ENCODE measurements around the gene PTGDR2.

PTGDR2 gene

GRCh38 chr11:60867871-60868681, 12.3 kb upstream of the PTGDR2 start:
- Histone ChIP-seq H3K4me3 (ENCODE audit: insufficient read depth, low read depth, low read length, poor library complexity, severe bottlenecking) (no peak overlapping the region), H3K9me3 (ENCODE audit: control insufficient read depth, low read length) (no peaks in the 10 kb centered on the region), H3K27me3 (replicated peaks; ENCODE audit: control insufficient read depth, insufficient read depth, low read length, poor library complexity, severe bottlenecking) (no peaks in the 10 kb centered on the region), H3K27ac (ENCODE audit: insufficient read depth, low read length, poor library complexity, severe bottlenecking) (no peak overlapping the region), H3K4me1 (ENCODE audit: control insufficient read depth, insufficient read depth, low read length, poor library complexity, severe bottlenecking) (no peaks in the 10 kb centered on the region), H3K36me3 (ENCODE audit: control insufficient read depth, insufficient read depth, low read length) (no peaks in the 10 kb centered on the region)
- DNase-seq: no peak

- no peak within 1 kb of the TSS for H3K4me3 ChIP-seq (ENCODE audit: insufficient read depth, low read depth, low read length, poor library complexity, severe bottlenecking)
- DNase-seq: no peak
Measured at GRCh38 chr11:60866911-60867870, 11.4 kb upstream of the PTGDR2 start, which contains the start of gene ZP1. Gene ZP1, plus strand, starts transcription at chr11:60867542. Its CDS starts 20 bp downstream, at chr11:60867562.

DNA sequence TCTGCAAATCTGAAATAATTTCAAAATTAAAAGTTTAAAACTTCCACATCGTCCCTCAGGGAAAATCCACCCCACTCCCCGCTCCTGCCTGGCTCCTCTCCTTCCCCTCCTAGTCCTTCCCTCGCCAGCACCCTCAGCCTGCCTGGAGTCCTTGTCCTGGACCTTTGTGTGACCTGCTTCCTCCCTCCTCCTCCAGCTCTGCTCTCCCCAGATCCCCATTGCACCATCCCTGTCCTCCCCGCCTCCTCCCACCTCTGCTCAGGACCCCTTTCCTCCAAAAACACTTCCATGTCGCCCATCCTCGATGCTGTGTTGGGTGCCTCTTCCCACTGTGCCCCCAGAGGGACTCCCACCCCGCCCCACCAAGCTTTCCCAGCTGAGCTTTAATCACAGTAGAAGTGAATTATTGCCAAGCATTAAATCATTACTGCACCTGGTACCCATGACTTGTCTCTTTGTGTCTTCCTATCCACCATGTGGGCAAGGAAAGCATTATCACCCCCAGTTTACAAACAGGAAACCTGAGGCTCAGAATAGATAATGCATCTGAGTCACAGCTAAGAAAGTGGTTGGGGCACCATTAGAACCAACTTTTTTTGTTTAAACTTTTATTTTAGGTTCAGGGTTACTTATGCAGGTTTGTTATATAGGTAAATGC, 9.2 kb upstream of the PTGDR2 start:
- no peak for DNase-seq
- Histone ChIP-seq H3K27me3 (replicated peaks; ENCODE audit: control insufficient read depth, insufficient read depth, low read length, poor library complexity, severe bottlenecking) (no peaks in the 10 kb centered on the region), H3K4me1 (ENCODE audit: control insufficient read depth, insufficient read depth, low read length, poor library complexity, severe bottlenecking) (no peaks in the 10 kb centered on the region), H3K4me3 (ENCODE audit: insufficient read depth, low read depth, low read length, poor library complexity, severe bottlenecking) (no peak overlapping the region), H3K27ac (ENCODE audit: insufficient read depth, low read length, poor library complexity, severe bottlenecking) (no peak overlapping the region), H3K36me3 (ENCODE audit: control insufficient read depth, insufficient read depth, low read length) (no peaks in the 10 kb centered on the region), H3K9me3 (ENCODE audit: control insufficient read depth, low read length) (no peaks in the 10 kb centered on the region)

More at GRCh38 chr11:60866911-60867870, 11.4 kb upstream of the PTGDR2 start, which contains the start of gene ZP1:
- no peaks in the 10 kb centered on the region for H3K9me3 ChIP-seq (ENCODE audit: control insufficient read depth, low read length)
- H3K27ac ChIP-seq (ENCODE audit: insufficient read depth, low read length, poor library complexity, severe bottlenecking): no peak within 1 kb of the TSS
- no peaks in the 10 kb centered on the region for H3K36me3 ChIP-seq (ENCODE audit: control insufficient read depth, insufficient read depth, low read length)
- no peaks in the 10 kb centered on the region for H3K4me1 ChIP-seq (ENCODE audit: control insufficient read depth, insufficient read depth, low read length, poor library complexity, severe bottlenecking)
- no peaks in the 10 kb centered on the region for H3K27me3 ChIP-seq (replicated peaks; ENCODE audit: control insufficient read depth, insufficient read depth, low read length, poor library complexity, severe bottlenecking)

DNA sequence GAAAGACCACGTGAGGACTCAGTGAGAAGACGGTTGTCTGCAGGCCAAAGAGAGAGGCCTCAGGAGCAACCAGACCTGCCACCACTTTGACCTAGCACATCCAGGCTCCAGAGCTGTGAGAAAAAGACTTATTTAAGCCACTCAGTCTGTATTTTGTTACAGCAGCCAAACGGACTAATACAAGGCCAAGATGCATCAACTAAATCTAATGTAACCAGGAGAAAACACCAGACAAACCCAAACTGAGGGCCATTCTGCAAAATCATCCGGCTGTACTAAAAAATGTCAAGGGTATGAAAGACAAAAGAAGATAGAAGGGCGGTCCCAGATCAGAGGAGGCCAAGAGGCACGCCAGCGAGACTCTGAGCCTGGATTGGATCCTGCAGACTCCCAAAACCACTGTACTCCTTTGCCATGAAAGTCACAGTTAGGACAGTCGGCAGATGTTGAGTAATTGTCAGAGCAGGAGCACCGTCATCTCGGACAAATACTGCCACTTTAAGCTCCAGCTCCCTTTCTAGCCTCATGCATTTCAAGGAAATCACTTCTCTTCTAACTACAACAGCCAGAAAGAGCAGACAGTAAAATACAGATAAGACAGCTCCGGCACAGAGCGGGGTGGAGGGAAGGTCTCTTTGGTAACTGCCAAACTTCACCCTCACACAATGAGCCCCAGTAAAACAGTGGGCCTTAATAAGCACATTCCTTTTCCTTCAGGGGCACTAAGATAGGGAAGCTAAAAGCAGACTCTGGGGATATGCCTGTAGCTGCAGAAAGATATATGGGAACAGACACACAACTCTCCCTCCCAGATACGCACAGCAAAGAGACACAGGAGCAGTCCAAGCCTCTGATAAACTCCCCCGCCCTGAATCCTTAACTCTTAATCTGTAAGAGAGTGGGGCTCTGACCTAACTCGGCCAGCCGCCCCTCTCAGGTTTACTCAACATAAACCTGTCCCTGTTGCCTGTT, 8.1 kb upstream of the PTGDR2 start:
- DNase-seq: no peak
- H3K36me3 ChIP-seq (ENCODE audit: control insufficient read depth, insufficient read depth, low read length): no peaks in the 10 kb centered on the region
- H3K4me1 ChIP-seq (ENCODE audit: control insufficient read depth, insufficient read depth, low read length, poor library complexity, severe bottlenecking): no peaks in the 10 kb centered on the region
- no peaks in the 10 kb centered on the region for H3K9me3 ChIP-seq (ENCODE audit: control insufficient read depth, low read length)
- H3K27ac ChIP-seq (ENCODE audit: insufficient read depth, low read length, poor library complexity, severe bottlenecking): no peak overlapping the region
- no peak overlapping the region for H3K4me3 ChIP-seq (ENCODE audit: insufficient read depth, low read depth, low read length, poor library complexity, severe bottlenecking)
- H3K27me3 ChIP-seq (replicated peaks; ENCODE audit: control insufficient read depth, insufficient read depth, low read length, poor library complexity, severe bottlenecking): no peaks in the 10 kb centered on the region

- H3K9me3 ChIP-seq (ENCODE audit: control insufficient read depth, low read length): no peaks in the 10 kb centered on the region
- no peaks in the 10 kb centered on the region for H3K27me3 ChIP-seq (replicated peaks; ENCODE audit: control insufficient read depth, insufficient read depth, low read length, poor library complexity, severe bottlenecking)
- H3K4me3 ChIP-seq (ENCODE audit: insufficient read depth, low read depth, low read length, poor library complexity, severe bottlenecking): no peak overlapping the region
- peaks cover 6% of the 10 kb centered on the region for H3K4me1 ChIP-seq (ENCODE audit: control insufficient read depth, insufficient read depth, low read length, poor library complexity, severe bottlenecking)
- DNase-seq: no peak
- H3K27ac ChIP-seq (ENCODE audit: insufficient read depth, low read length, poor library complexity, severe bottlenecking): no peak overlapping the region
- H3K36me3 ChIP-seq (ENCODE audit: control insufficient read depth, insufficient read depth, low read length): no peaks in the 10 kb centered on the region
Measured at GRCh38 chr11:60862171-60862570, 6.4 kb upstream of the PTGDR2 start.

DNA sequence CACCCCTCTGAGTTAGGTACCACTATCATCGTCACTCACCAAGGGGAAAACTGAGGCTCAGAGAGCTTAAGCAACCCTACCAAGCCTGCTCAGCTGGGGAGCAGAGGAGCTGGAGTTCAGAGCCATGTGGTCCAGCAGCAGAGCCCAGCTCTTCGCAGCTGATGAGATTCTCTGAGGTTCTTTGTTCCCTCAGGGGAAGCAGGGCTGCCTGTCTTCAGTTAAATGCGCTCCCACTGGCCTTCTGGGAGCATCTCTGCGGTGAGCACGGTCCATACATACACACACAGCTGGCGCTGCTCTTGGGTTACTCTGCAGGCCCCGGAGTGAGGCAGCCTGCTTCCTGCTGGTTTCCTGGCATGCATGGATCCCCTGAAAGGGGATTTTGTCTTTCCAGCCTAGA, 5.2 kb upstream of the PTGDR2 start:
- no peaks in the 10 kb centered on the region for H3K9me3 ChIP-seq (ENCODE audit: control insufficient read depth, low read length)
- peaks cover 6% of the 10 kb centered on the region for H3K4me1 ChIP-seq (ENCODE audit: control insufficient read depth, insufficient read depth, low read length, poor library complexity, severe bottlenecking)
- H3K36me3 ChIP-seq (ENCODE audit: control insufficient read depth, insufficient read depth, low read length): no peaks in the 10 kb centered on the region
- no peaks in the 10 kb centered on the region for H3K27me3 ChIP-seq (replicated peaks; ENCODE audit: control insufficient read depth, insufficient read depth, low read length, poor library complexity, severe bottlenecking)
- DNase-seq: no peak
- H3K27ac ChIP-seq (ENCODE audit: insufficient read depth, low read length, poor library complexity, severe bottlenecking): no peak overlapping the region
- H3K4me3 ChIP-seq (ENCODE audit: insufficient read depth, low read depth, low read length, poor library complexity, severe bottlenecking): no peak overlapping the region

- H3K27ac ChIP-seq (ENCODE audit: insufficient read depth, low read length, poor library complexity, severe bottlenecking): no peak overlapping the region
Measured at GRCh38 chr11:60859616-60860250, 4.0 kb upstream of the PTGDR2 start.

DNA sequence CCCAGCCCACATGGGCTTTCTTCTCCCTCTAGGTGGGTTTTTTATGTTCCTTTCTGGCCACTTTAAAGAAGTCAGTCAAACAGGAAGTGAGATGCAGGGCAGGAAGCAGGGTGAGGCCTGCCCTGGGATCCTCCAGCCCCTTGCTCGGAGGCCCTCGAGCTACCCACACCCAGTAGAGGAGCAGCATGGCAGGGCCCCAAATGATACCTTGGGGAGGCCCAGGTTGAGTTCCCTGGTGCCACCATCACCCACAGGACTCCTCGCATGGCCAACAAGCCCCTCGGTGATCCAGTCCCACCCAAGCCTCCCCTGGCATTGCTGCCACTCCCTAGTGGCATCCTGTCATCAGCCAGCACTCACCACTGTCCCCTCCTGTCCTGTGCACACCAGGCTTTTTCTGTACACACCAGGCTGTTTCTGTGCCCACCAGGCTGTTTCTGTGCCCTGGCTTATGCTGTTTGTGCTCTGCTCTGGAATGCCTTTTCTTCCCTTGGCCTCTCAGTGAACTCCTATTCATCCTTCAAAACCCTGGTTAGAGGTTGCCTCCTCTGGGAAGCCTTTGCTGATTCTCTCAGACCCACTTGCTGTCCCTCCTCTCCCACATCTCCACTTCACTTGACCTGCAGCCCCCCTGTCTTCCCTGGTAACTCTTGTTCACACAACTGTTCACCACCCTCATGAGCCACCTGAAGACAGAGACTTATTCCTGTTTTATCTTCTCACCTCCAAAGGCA, 3.1 kb upstream of the PTGDR2 start:
- no peak overlapping the region for H3K4me3 ChIP-seq (ENCODE audit: insufficient read depth, low read depth, low read length, poor library complexity, severe bottlenecking)
- no peaks in the 10 kb centered on the region for H3K9me3 ChIP-seq (ENCODE audit: control insufficient read depth, low read length)
- no peak for DNase-seq
- no peak overlapping the region for H3K27ac ChIP-seq (ENCODE audit: insufficient read depth, low read length, poor library complexity, severe bottlenecking)
- no peaks in the 10 kb centered on the region for H3K36me3 ChIP-seq (ENCODE audit: control insufficient read depth, insufficient read depth, low read length)
- H3K4me1 ChIP-seq (ENCODE audit: control insufficient read depth, insufficient read depth, low read length, poor library complexity, severe bottlenecking): peaks cover 6% of the 10 kb centered on the region
- no peaks in the 10 kb centered on the region for H3K27me3 ChIP-seq (replicated peaks; ENCODE audit: control insufficient read depth, insufficient read depth, low read length, poor library complexity, severe bottlenecking)

More at GRCh38 chr11:60859616-60860250, 4.0 kb upstream of the PTGDR2 start:
- no peak for DNase-seq
- no peaks in the 10 kb centered on the region for H3K27me3 ChIP-seq (replicated peaks; ENCODE audit: control insufficient read depth, insufficient read depth, low read length, poor library complexity, severe bottlenecking)
- peaks cover 6% of the 10 kb centered on the region for H3K4me1 ChIP-seq (ENCODE audit: control insufficient read depth, insufficient read depth, low read length, poor library complexity, severe bottlenecking)
- H3K36me3 ChIP-seq (ENCODE audit: control insufficient read depth, insufficient read depth, low read length): no peaks in the 10 kb centered on the region
- H3K9me3 ChIP-seq (ENCODE audit: control insufficient read depth, low read length): no peaks in the 10 kb centered on the region
- no peak overlapping the region for H3K4me3 ChIP-seq (ENCODE audit: insufficient read depth, low read depth, low read length, poor library complexity, severe bottlenecking)

Data from effector memory CD4-positive, alpha-beta T cell (primary cell).